Islet precursor cell (in vitro differentiated cells): ENCODE data around the gene CLCA2.
A peak's percentile ranks its signal among the peaks of the same experiment; 100 is the strongest.

ENCODE experiments used
- DNase-seq: peaks from one replicate; pipeline ENCODE4 v3.0.0-alpha.2; 2018

Gene CLCA2

GRCh38 chr1:86423873-86424272, at the start of gene CLCA2:
TSS of gene CLCA2 (plus strand) at chr1:86424171. CDS start at chr1:86424248, 77 bp downstream.
- no peak for DNase-seq

GRCh38 chr1:86375688-86376087, 48.3 kb upstream of the CLCA2 start:
- no peak for DNase-seq

GRCh38 chr1:86377341-86377740, 46.6 kb upstream of the CLCA2 start:
- DNase-seq = no peak

GRCh38 chr1:86378813-86379212, 45.2 kb upstream of the CLCA2 start:
- DNase-seq = no peak

GRCh38 chr1:86380257-86380861, 43.6 kb upstream of the CLCA2 start:
- no peak for DNase-seq

GRCh38 chr1:86381223-86381622, 42.7 kb upstream of the CLCA2 start:
- DNase-seq = no peak

- DNase-seq = no peak
Measured at GRCh38 chr1:86382878-86383277, 41.1 kb upstream of the CLCA2 start.

- DNase-seq = no peak
Measured at GRCh38 chr1:86387916-86388627, 35.9 kb upstream of the CLCA2 start.

- DNase-seq = no peak
Measured at GRCh38 chr1:86388777-86389176, 35.2 kb upstream of the CLCA2 start.

- DNase-seq = no peak
Measured at GRCh38 chr1:86389307-86389706, 34.7 kb upstream of the CLCA2 start.

- no peak for DNase-seq
Measured at GRCh38 chr1:86394416-86394815, 29.6 kb upstream of the CLCA2 start.

- DNase-seq = peak; percentile 97
Measured at GRCh38 chr1:86395751-86396497, 28.0 kb upstream of the CLCA2 start, which contains the start of gene ODF2L. TSS of gene ODF2L (minus strand) at chr1:86396323. CDS start at chr1:86387027, 9,296 bp downstream.

GRCh38 chr1:86396498-86396890, 27.5 kb upstream of the CLCA2 start:
- no peak for DNase-seq

GRCh38 chr1:86409416-86410021, 14.5 kb upstream of the CLCA2 start:
- DNase-seq = no peak

GRCh38 chr1:86410879-86411278, 13.1 kb upstream of the CLCA2 start:
- DNase-seq = no peak

GRCh38 chr1:86416343-86416742, 7.6 kb upstream of the CLCA2 start:
- no peak for DNase-seq

GRCh38 chr1:86419277-86419903, 4.6 kb upstream of the CLCA2 start:
- no peak for DNase-seq

- no peak for DNase-seq
Measured at GRCh38 chr1:86421601-86422280, 2.2 kb upstream of the CLCA2 start.

- DNase-seq = no peak
Measured at GRCh38 chr1:86423473-86423872, 498 bp upstream of the CLCA2 start.

- DNase-seq = no peak
Measured at GRCh38 chr1:86429122-86429725, 5.3 kb downstream of the CLCA2 start.

GRCh38 chr1:86429835-86430234, 5.9 kb downstream of the CLCA2 start:
- no peak for DNase-seq

- no peak for DNase-seq
Measured at GRCh38 chr1:86430376-86430775, 6.4 kb downstream of the CLCA2 start.
